SIG-M5 (cell line): ENCODE data around the gene SGCA.
A peak's percentile ranks its signal among the peaks of the same experiment; 100 is the strongest.

Experiments used
- DNase-seq: peaks from one replicate; lab custom pipeline; 2025; lab: John Stamatoyannopoulos, UW

Gene SGCA

GRCh38 chr17:50149417-50150353 lies 16.1 kb upstream of the SGCA start:
- no peak for DNase-seq

- no peak for DNase-seq
Observed at GRCh38 chr17:50150354-50151040, 15.3 kb upstream of the SGCA start, which contains the start of gene PPP1R9B. PPP1R9B (minus strand) TSS chr17:50150677; CDS start chr17:50150513, 164 bp downstream.

- no peak for DNase-seq
Observed at GRCh38 chr17:50151041-50151936, 14.5 kb upstream of the SGCA start.

- DNase-seq = no peak
Observed at GRCh38 chr17:50151937-50152547, 13.8 kb upstream of the SGCA start.

GRCh38 chr17:50152736-50153135 lies 13.1 kb upstream of the SGCA start:
- DNase-seq = no peak

- DNase-seq = no peak
Observed at GRCh38 chr17:50153650-50154575, 11.9 kb upstream of the SGCA start.

- DNase-seq = no peak
Observed at GRCh38 chr17:50154604-50155003, 11.2 kb upstream of the SGCA start.

GRCh38 chr17:50155115-50155819 lies 10.5 kb upstream of the SGCA start:
- DNase-seq = no peak

GRCh38 chr17:50157891-50158290 lies 7.9 kb upstream of the SGCA start:
- no peak for DNase-seq

GRCh38 chr17:50161023-50161910 lies 4.5 kb upstream of the SGCA start:
- peak; percentile 54 for DNase-seq

GRCh38 chr17:50161911-50162288 lies 3.9 kb upstream of the SGCA start:
- no peak for DNase-seq

GRCh38 chr17:50162466-50163254 lies 3.1 kb upstream of the SGCA start:
- DNase-seq = no peak

- no peak for DNase-seq
Observed at GRCh38 chr17:50163843-50164696, 1.7 kb upstream of the SGCA start.

- no peak for DNase-seq
Observed at GRCh38 chr17:50164697-50164988, 1.2 kb upstream of the SGCA start.

- DNase-seq = no peak
Observed at GRCh38 chr17:50165066-50165465, 739 bp upstream of the SGCA start.

- DNase-seq = no peak
Observed at GRCh38 chr17:50165466-50165865, 339 bp upstream of the SGCA start.

GRCh38 chr17:50166518-50167181 lies 845 bp downstream of the SGCA start:
- no peak for DNase-seq
